ENCODE measurements around the gene MAFG.
"Not testable (repeated sequence)": the region's sequence is repeated elsewhere in the genome, so short reads cannot be mapped to it uniquely, and the experiment has no call there.

The MAFG gene

DNA sequence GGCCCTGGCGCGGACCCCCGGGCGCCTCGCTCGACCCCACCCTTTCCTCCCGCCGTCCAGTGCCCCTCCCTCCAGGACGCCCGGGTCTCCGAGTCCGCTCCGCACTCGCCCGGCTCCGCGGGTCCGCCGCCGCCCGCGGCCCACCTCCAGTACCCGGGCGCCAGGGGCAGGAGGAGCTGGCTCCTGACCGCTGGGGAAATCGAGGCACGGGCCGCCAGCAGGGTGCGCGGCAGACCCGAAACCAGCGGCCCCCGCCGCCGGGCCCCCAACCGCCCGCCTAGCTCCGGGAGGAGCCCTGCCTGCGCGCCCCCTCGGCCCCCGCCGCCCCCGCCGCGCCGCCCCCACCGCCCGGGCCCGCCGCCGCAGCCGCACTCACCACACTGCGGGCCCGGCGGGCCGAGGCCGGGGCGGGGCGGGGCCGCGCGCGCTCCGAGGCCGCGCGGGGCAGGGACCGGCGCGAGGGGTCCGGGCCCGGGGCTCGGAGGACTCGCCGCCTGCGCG is 333 bp downstream of the MAFG start:
- TF ChIP-seq POLR2A (IDR thresholded peaks at IDR 0.05; ENCODE audit: low read length) (no peak), GATA1 (IDR thresholded peaks at IDR 0.05; ENCODE audit: low read depth, low read length) (no peak)

DNA sequence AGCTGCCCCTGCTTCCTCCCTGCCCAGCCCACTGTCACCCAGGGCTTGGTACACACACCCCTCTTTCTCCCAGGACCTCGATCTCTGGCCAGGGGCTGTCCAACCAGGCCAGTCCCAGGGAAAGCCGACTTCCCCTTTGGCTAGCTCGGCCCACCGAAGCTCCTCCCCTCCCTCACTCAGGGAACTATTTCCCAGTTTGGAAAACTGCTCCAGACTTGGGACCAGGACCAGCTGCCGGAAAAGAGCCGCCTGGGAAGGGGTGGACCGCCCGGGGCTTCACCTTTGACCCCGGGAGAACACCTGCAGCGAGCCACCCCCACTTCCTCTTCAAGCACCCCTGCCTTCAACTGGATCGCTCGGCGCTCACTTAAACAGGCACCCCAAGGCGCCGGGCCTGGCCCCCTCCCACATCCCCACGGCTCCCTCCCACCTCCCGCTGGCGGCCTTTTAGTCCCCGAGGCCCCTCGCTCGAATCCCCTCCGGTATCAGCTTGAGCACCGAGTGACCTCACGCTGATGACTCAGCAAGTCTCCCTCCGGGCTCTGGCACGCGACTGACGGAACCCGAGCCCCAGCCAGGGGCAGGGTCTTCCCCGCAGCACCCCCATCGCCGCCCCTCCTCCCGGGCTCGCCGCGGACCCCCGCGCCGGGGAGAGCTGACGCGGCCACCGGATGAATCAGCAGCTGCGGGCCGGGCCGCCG is 934 bp downstream of the MAFG start:
- peak; percentile 87 to 92 for DNase-seq
- TF ChIP-seq GATA1 (IDR thresholded peaks at IDR 0.05; ENCODE audit: low read depth, low read length) (no peak), POLR2A (IDR thresholded peaks at IDR 0.05; ENCODE audit: low read length) (peak; percentile 37)

More for the DNA sequence above, 333 bp downstream of the MAFG start:
- no peak for DNase-seq

GRCh38 chr17:81925860-81926450 is 1.6 kb downstream of the MAFG start:
- DNase-seq, result no peak
- TF ChIP-seq GATA1 (IDR thresholded peaks at IDR 0.05; ENCODE audit: low read depth, low read length) (no peak), POLR2A (IDR thresholded peaks at IDR 0.05; ENCODE audit: low read length) (no peak)

DNA sequence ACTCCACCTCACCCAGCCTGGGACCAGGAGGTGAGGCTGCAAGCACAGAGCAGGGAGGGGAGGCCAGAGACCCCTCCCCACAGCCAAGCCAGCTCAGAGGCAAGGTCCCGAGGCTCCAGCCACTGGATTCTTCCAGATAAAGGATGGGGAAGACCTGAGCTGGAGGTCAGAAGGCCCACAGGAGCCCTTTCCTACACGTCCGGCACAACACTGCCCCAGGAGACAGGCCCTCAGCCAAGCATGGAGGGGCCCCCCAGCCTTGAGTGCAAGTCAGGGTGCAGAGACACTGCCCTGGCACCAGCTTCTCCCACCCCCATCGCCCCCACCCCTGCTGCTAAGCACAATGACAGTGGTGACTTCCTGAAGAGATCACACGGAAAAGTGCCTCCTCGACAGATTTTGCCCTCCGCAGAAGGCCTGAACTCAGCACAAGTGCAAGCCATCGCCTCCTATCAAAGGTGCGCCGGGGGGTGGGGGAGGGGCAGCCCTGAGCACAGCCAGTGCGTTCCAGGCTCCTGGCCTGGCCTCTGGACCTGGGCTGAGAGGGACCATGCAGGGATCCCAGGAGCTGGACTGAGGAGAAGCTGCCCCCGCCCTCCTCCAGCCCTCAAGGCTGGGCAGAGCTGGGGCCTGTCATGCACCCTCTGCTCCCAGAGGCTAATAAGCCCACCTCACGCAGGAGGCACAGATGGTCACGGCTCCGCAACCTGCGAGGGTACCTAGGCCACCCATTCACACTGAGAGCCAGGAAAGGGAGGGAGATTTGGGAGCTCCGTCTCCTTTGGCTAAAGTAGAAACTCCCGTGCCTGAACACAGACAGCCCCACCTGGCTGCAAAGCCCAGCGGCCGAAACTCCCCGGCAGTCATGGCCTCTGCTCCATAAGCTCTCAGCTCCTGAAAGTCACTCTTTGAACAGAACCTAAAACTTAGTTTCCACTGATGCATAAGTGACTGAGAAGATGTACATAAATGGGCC is 2.7 kb downstream of the MAFG start:
- peak; percentile 39 to 56 for DNase-seq
- TF ChIP-seq POLR2A (IDR thresholded peaks at IDR 0.05; ENCODE audit: low read length) (no peak), GATA1 (IDR thresholded peaks at IDR 0.05; ENCODE audit: low read depth, low read length) (no peak)

GRCh38 chr17:81923302-81924260 is 4.0 kb downstream of the MAFG start:
- DNase-seq, result peak; percentile 93 to 96
- TF ChIP-seq POLR2A (IDR thresholded peaks at IDR 0.05; ENCODE audit: low read length), result peak; percentile 52
- TF ChIP-seq GATA1 (IDR thresholded peaks at IDR 0.05; ENCODE audit: low read depth, low read length), result no peak

- TF ChIP-seq POLR2A (IDR thresholded peaks at IDR 0.05; ENCODE audit: low read length) (no peak), GATA1 (IDR thresholded peaks at IDR 0.05; ENCODE audit: low read depth, low read length) (no peak)
- DNase-seq, result peak; percentile 26 to 45
Observed at GRCh38 chr17:81922566-81923301, 4.8 kb downstream of the MAFG start.

DNA sequence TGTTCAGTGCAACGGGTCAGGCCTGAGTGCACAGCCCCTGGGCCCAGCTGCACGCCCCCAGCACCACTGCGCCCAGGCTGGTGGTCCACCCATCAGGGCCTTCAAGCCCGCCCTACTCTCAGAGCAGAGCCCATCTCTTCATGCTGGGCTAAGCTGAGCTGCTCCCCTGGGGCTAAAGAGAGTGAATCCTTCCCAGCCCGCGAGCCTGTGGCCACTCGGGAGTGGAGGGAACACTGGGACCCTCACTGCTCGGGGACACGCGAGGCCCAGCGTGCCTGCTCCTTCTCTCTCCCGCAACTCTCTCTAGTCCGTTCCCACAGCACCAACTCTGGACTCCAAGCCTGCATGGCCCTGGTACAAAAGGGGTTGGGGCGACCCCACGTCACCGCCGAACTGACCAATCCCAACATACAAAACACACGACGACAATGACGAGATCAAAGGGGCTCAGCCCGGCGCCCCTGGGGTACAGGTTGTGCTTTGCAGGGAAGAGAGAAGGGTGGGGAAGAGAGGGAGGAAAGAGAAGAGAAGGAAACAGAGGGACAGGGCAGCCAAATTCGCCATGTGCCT is 5.5 kb downstream of the MAFG start:
- no peak for TF ChIP-seq GATA1 (IDR thresholded peaks at IDR 0.05; ENCODE audit: low read depth, low read length)
- TF ChIP-seq POLR2A (IDR thresholded peaks at IDR 0.05; ENCODE audit: low read length), result no peak
- DNase-seq, result no peak

GRCh38 chr17:81921537-81921862 is 6.0 kb downstream of the MAFG start:
- TF ChIP-seq GATA1 (IDR thresholded peaks at IDR 0.05; ENCODE audit: low read depth, low read length) (no peak), POLR2A (IDR thresholded peaks at IDR 0.05; ENCODE audit: low read length) (no peak)
- DNase-seq, result no peak

GRCh38 chr17:81920612-81921536 is 6.7 kb downstream of the MAFG start:
- TF ChIP-seq GATA1 (IDR thresholded peaks at IDR 0.05; ENCODE audit: low read depth, low read length), result no peak
- TF ChIP-seq POLR2A (IDR thresholded peaks at IDR 0.05; ENCODE audit: low read length), result no peak
- no peak for DNase-seq

- peak; percentile 50 to 61 for DNase-seq
- TF ChIP-seq GATA1 (IDR thresholded peaks at IDR 0.05; ENCODE audit: low read depth, low read length) (no peak), POLR2A (IDR thresholded peaks at IDR 0.05; ENCODE audit: low read length) (no peak)
Observed at GRCh38 chr17:81918832-81919545, 8.5 kb downstream of the MAFG start.

- DNase-seq, result not testable (repeated sequence)
Observed at GRCh38 chr17:81918333-81918669, 9.2 kb downstream of the MAFG start.

Data from erythroblast (primary cell).